Limb (tissue), 2 donors: ENCODE data around the gene LAMC1.

ENCODE experiments used
- DNase-seq, 2 donors: peaks; one replicate each; pipeline ENCODE4 v3.0.0-alpha.2; 2016; ENCODE audit errors: extremely low spot score in 2 of 2

The LAMC1 gene

GRCh38 chr1:183191833-183192232, 168.6 kb downstream of the LAMC1 start:
- DNase-seq, result peak in 1 of 2 donors; percentile 60

- DNase-seq, result no peak
Observed at GRCh38 chr1:183193963-183194525, 170.8 kb downstream of the LAMC1 start.

GRCh38 chr1:183194527-183195141, 171.4 kb downstream of the LAMC1 start:
- DNase-seq, result no peak

GRCh38 chr1:183195142-183195574, 171.9 kb downstream of the LAMC1 start:
- DNase-seq, result no peak
